Right kidney (tissue), 1 donor: Measurements from ENCODE around the gene DEGS1.

Experiments used
- DNase-seq: peaks from one replicate; pipeline ENCODE4 v3.0.0-alpha.2; 2016

DEGS1 gene

DNA sequence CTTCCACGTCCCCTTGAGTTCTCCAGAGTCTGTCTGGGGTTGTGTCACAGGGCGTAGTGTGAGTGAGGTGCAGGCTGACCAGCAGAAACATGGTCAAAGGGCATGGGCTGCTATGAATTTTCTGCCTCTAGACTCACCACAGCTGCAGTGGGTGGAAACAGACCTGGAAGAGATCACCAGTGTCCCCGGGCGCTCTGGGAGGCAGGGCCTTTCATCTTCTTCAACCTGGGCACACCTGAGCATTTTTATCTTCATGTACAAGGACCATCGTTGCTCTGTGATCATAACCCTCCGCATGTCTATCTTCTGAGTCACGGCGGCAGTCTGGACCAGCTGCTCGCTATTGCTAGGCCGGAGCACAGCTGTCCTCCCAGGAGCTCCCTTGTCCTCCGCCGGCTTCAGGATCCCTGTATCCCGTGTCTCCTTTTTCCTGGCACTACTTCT, 29.6 kb downstream of the DEGS1 start:
- DNase-seq = peak; percentile 8

DNA sequence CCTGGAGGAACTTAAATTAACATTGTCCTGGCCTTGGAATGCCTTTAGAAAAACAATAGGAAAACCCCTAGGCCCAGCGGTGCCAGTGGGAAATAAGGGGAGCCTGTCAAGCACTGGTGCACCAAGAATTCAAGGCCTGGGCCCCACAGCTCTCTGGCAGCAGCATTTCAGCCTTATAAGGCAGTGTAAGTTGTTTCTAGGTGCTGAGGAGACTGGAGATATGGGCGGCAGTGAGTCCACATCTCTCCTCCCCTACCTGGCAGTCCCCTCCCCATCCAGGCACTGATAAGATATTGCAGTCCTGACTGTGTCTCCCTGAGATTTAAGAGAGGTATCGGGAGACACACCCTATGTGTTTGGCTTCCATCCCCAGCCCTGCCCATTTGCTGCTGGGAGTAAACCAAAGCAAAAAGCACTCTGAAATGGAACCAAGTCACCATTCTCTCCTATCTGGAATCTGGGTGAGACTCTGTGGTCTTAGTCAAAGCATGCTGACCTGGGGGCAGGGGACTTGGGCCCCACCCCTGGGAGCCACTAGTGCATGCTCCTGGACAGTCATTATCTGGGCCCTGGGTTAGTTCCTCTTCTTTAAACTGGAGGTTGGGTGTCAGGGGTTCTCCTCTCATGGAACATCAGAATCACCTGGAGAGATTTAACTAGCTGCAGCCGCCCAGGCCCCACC, 30.5 kb downstream of the DEGS1 start:
- DNase-seq = peak; percentile 22

DNA sequence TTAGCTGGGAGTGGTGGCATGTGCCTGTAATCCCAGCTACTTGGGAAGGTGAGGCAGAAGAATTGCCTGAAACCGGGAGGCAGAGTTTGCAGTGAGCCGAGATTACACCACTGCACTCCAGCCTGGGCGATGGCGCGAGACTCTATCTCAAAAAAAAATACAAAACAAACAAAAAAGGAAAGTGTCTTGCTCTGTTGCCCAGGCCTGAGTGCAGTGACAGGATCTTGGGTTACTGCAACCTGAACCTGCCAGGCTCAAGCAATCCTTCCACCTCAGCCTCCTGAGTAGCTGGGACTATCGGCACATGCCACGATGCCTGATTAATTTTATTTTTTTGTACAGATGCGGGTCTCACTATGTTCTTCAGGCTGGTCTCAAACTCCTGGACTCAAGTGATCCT, 33.3 kb downstream of the DEGS1 start:
- no peak for DNase-seq

DNA sequence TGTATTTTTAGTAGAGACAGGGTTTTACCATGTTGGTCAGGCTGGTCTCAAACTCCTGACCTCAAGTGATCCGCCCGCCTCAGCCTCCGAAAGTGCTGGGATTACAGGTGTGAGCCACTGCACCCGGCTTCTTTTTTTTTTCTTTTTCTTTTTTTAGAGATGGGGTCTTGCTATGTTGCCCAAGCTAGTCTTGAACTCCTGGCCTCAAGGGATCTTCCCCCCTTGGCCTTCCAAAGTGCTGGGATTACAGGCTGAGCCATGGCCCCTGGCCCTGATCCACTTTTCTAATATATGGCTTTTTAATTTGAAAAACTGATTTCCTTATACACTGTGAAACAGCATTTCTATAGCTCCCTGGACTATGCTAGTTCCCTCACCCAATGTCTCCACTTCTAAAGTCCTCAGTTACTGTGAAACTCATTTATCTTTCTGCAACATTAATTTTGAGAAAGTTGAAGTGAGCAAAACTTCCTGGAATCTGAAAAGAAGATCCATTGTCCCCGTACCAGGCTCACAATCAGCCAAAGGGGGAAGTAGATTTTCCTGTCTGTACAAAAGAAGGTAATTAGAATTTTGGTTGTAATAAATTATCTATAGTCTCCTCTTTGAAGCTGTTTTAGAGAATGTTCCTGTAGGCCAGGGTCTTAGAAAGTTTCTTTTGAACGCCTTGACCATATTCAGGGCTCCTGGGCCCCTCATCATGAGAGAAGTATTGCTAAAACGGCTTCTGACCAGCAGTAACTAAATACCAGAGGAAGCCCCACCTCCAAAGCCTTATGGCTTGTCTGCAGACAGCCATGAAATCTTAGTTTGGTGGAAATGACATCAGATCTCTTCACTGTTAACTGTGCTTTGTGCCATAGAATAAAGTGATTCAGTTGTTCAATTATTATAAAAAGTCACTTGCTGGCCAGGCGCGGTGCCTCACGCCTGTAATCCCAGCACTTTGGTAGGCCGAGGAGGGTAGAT, 34.9 kb downstream of the DEGS1 start:
- DNase-seq = peak; percentile 39

DNA sequence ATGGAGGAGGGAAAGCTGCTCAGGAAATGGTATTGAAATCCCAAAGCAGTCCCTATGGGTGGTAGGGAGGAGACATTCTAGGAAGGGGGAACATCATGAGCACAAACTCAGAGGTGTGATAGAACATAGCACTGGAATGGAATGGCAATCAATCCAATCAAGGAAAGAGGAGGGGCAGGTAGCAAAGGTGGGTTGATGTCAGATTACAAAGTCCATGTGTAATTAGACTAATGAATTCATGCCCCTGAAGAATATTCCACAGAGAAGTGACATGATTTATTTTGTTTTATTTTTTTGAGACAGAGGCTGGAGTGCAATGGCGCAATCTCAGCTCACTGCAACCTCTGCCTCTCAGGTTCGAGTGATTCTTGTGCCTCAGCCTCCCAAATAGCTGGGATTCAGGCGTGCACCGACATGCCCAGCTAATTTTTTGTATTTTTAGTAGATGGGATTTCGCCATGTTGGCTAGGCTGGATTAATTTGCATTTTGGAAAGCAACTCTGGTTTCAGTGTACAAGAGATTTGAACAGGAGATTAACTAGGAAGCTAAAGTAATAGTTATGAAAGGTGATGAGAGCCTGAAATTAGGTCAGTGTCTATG, 36.1 kb downstream of the DEGS1 start:
- DNase-seq = peak; percentile 16

DNA sequence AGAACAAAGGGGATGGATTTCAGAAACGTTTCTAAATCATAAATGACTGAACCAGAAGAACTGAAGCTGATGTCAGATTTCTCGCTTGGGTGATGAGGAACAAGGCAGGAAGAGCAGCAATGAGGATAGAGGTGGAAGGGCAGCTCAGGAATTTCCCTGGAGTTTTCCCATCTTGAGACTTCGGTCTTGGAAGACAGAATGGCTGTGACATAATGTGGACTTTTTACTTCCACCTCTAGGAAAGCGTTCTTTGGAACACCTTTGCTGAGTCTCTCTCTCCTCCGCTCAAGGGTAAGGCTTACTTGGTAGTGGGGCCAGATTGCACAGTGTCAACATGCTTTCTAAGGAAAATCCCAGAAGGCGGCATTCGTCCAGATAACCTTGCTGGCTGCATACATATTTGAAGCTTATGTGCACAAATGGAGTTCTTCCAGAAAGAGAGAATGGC, 36.6 kb downstream of the DEGS1 start:
- DNase-seq = peak; percentile 13

DNA sequence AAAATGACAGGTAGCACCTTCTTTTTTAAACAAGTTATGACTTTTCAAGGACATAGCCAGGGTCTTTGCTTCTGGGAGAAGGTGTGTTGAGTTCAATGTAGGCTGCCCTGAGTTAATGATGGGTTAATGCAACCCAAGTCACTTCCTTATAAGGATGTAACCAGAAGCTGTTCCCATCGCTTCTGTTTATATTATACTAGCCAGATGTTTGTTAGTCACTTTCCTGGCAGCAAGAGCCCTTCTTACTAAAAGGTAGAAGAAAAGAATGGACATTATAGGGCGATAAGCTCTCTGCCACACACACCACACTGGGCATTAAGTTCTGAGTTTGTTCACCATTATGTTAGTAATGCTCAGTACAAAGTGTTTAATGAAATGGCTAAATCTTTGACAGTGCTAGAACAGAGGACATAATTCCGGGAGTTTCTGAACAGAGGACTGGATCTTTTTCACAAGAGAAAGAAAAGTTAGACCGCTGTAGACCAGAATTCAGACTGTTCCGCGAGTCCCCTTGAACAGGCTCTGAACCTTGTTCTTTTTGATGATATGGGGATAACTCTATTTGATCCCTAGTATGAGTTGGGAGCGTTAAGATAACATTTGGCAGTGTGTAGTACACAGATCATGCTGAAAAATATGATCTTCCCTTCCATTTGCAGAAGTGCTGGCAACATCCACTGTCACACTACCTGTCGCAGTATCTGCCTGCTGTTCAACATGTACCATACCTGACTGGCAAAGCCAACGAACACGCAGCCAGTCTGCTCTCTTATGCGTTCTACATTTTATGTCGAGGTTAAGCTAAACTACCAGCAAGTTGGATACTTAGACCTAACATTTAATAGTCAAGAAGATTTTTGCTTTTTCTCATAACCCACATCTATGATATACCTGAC, 41.0 kb downstream of the DEGS1 start:
- peak; percentile 13 for DNase-seq

DNA sequence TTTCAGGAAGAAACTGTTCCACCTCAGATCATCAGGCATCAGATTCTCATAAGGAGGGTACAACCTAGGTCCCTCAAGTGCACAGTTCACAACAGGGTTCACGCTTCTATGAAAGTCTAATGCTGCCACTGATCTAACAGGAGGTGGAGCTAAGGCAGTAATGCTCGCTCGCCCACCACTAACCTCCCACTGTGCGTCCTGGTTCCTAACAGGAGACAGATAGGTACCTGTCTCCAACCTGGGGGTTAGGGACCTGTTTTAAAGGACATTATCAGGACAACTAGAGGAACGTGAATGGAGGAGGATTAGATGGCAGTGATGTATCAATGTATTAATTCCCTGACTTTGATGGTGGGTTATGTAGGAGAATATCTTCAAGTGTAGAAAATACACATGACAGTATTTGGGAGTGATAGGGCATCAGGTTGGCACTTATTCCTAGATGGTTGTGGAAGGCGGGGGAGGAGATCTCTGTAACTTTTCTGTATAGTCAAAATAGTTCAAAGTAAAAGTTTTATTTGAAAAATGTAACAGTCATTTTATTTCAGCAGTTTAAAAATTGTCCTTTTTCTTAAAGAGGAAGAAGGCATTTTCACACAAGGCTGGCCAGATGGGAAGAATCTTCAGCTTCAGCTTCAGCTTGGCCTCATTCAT, 43.9 kb downstream of the DEGS1 start:
- no peak for DNase-seq

DNA sequence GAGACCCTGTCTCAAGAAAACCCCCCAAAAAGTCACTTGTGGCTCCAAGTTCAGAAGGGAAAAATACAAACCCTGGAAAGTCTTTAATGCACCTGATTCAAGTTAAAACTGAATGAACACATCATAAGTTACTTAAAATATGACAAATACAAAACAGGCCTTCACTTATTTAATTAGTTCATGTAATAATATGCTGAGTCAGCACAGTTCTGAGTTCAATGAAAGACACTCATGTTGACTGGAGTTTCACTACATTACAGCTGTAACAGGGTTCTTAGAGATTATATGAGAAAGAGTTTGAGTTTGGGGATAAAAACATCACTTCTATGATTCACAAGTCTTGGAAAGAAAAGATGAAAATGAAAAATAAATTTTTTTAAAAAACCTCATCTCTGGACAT, 51.0 kb downstream of the DEGS1 start:
- DNase-seq = no peak

DNA sequence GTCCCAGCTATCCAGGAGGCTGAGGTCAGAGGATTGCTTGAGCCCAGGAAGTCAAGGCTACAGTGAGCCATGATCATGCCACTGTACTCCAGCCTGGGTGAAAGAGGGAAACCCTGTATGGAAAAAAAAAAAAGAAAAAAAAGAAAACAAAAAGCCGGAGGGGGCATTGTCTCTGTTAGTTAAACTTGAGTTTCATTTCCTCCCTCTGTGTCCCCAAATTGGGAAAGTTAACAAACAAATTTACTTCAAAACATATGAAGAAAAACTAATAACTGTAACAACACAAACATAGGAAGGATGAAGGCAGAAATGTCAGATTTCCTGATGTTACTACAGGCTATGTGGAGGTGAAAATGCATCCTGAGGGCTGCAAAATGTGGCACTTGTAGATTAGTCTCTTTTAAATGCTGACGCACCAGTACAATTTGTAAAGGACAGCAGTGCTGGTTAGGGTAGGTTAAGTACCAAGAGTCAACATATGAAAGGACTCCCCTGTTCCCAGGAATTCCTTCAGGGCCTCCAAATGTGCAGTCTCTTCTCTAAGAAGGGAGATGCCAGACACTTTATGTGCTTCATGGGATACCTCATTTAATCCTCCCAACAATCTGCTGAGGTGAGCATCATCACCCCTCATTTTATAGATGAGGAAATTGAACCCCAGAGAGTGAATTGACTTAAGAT, 52.9 kb downstream of the DEGS1 start:
- no peak for DNase-seq

DNA sequence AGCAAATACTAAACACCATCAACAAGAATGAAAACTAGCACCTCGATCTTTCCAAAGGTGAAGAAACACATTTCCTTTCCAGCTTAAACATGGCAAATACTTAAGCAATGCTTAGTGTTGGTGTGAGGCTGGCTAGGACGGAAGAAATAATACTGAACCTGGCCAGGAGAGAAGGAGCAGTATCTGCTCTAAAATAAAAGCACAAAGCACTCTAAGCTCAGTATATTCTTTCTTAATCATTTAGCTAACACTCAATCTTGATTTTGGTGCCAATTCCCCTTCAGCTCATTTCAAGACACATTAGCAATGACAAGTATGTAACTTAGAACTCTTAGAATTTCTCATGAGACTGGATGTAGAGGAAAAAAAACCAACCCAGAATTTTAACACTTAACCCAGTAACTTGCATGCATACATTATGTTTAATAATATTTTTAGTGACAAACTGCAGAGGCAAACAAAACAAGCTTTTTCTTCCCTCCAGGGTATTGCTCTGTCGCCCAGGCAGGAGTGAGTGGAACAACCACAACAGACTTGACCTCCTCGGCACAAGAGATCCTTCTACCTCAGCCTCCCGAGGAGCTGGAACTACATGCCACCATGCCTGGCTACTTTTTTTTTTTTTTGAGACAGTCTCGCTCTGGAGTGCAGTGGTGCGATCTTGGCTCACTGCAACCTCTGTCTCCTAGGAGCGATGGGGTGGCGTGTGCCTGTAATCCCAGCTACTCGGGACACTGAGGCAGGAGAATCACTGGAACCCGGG, 54.3 kb downstream of the DEGS1 start:
- no peak for DNase-seq

DNA sequence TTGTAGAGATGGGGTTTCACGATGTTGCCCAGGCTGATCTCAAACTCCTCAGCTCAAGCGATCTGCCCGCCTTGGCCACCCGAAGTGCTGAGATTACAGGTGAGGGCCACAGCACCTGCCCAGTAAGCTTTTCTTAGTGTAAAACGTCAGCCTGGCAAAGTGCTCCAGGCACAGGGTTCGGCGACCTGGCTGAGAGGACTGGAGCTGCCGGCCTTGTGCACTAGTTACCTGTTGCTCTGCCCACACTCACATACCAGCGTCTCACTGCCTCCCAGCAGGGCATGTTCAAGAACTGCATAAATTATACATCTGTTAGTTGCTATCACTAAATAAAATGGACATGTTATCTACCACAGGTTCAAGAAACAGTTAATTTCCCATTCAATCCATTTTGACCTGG, 55.2 kb downstream of the DEGS1 start:
- DNase-seq = no peak

DNA sequence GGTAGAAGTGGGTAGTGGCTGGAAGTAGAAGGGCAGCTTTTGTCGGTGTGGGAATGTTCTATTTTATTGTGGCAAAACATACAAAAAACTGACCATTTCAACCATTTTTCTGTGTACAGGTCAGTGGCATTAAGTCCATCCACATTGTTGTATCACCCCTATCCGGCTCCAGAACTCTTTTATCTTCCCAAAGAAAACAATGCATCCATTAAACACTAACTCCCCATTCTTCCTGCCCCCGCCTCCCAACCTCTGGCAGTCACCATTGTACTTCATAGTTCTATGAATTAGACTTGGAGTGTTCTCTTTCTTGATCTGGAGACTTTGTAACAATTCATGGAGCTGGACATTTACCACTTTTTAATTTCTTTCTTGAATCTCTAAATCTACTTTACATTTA, 55.7 kb downstream of the DEGS1 start:
- no peak for DNase-seq
